Islet of Langerhans (tissue), 1 donor: Measurements from ENCODE around the gene UBE3B.

Source experiments
- FAIRE-seq: peaks from one replicate; lab custom pipeline; 2011; peaks lifted over from hg19 to GRCh38; lab: Jason Lieb, UNC

UBE3B gene

DNA sequence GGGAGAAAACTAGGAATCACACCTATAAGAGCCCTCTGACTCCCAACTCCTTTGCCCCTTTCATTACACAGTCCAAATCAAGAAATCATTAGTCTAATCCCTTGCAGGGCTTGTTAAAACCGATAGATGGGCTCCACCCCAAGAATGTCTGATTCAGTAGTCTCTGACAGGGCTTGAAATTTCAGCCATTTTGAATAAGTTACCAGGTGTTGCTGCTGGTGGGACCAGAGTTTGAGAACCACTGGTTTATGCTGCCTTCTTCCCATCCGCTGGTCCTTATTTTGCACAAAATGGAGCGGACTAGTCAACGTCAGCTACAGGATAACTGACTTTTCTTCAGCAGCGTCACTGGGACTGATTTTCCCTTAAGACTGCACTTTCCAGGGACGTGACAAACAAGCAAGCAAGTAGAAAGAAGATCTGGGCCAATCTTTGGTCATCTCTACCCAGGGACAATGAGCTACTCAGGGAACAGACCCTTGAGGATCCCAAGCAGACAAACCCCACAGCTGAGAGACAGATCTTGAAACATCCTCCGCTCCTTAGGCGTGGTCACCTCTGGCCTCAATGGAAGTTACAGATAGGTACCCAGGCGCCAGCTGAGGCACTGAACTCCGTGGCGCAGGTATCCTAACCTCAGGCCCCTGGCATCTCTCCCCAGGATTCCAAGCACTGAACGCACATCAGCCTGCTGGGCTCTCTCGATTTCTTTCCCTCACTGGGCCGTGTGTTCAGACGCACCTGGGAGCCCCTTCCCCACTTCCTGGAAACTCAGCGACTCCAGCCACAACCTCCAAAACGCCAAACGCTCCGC, 1.2 kb upstream of the UBE3B start:
- FAIRE-seq: no peak

DNA sequence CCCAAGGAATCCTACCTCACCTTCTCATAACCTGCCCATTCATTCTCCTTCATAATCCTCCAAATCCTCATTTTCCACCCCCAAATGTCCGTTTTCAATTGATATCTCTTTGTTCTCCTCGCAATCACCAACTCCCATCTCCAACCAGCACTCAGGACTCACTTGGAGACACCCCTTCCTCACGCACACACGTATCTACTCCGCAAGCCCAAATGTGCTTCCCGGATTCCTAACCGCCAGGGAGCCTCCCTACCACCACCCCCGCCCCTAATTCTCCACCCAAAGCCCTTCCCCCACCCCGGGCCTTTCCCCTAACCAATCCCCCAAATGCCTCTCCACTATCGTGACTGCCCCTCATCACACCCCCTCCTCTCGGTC, 638 bp upstream of the UBE3B start:
- no peak for FAIRE-seq

DNA sequence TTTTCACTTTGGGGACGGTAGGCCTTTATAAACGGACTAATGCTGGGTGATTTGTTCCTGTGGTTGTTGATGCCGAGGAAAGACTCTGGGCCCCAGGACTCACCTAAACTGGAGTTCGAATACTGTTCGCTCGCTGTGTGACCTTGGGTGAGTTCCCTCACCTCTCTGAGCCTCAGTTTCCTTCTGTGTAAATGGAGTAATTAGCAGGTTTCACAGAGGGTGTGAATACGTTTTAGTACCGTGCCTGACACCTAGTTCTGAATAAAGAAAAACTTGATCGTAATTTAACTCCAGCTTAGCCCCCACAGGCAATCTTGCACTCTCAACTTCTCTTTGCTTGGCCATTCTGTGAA, 505 bp downstream of the UBE3B start:
- FAIRE-seq: no peak

DNA sequence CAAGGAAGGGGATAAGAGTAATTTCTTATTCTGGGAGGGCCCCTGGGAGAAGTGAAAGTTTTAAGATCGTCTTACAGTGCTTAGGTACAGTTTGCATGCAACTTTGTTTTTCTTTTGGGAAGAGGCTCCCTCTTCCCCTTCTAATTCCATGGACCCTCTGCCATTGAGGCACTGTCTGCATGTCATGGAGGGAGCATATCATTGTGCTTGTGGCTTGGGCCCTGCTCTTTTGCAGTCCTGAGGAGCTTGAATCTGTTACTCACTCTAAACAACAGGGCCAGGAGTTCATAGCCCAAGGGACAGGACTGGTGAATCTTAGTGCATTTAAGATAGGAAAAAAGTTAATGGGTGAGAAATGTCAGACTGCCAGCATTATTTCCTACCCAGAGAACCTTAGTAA, 2.3 kb downstream of the UBE3B start:
- FAIRE-seq: no peak

GRCh38 chr12:109480356-109480755, 2.9 kb downstream of the UBE3B start:
- FAIRE-seq: no peak

DNA sequence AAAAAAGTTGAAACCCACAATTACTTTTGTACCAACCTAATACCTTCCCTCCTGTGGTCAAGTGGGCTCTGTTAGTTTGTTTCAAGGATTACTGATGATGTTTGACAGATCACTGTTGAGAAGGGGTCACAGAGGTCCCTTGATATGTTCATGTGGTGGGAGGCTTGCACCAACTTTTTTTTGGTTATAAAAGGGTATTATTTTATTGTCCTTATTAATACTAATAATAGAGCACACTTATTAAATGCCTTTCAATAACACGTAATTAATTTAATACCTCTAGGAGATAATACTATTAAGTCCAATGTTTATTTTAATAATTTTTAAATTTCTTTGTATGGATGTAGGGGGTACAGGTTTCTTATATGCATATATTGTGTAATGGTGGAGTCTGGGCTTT, 4.4 kb downstream of the UBE3B start:
- no peak for FAIRE-seq

DNA sequence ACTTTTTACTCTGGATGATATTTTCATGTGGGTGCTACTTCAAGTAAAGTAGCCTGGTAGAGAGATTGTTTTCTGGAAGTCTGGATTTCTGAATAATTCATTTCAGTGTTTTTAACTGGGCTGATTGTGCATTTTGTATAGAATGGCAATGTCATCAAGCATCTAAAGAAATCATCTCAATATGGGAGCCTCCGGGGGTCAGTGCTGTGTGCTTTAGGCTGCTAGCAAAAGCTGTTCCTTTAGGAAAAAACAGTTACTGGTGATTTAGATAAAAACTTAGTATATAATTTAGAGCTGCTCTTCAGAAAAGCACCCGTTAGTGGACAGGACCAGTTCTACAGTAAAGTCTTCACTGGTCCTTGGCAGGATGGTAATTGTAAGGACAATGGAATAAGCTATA, 5.1 kb downstream of the UBE3B start:
- FAIRE-seq: no peak

DNA sequence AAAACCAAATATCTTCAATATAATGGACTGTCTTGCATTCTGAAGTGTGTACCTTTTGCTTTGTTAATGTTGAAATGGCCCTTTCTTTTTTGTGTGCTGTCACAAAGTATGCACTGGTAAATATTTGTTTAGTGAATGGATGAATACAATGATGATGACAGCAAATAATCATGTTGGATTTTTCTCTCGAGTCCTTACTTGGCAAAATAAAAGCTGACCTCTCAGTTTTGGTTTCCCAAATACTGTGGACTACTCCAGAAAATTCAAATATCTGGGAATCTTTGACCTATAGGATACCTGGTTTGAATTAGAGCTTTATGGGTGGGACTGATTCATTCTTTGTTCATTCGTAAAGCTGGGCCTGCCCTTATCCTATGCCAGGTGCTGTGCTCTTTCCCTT, 5.5 kb downstream of the UBE3B start:
- FAIRE-seq: no peak

DNA sequence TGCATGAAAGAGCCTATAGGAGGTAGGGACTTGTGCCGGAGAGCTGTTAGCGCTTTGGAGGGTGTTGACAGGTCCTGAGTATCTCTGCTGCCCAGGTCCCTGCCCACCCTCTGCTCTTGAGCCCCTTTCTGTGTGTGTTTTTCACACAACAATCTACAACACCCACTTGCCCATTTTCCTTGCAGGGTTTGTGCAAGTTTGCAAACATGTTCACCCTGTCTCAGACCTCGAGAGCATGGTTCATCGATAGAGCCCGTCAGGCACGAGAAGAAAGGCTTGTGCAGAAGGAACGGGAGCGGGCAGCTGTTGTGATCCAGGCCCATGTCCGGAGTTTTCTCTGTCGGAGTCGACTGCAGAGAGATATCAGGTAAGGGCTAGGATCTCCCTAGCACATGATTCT, 5.9 kb downstream of the UBE3B start:
- no peak for FAIRE-seq

DNA sequence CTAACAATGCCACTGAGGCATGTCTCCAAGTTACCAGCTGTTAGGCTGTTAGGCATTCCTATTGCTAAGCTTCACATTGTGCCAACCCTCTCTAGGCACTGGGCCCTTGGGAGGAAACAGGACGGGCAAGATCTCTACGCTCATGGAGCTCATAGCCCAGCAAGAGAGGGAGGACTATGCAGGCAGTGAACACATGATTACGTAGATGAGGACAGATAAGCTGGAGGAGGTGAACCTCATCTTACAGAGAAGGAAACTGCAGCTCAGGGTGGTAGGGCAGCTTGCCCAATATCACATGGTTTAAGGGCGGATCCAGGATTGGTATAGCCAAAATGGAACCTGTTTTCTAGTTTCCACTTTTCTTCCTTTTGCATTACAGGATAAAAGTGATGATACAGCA, 7.8 kb downstream of the UBE3B start:
- FAIRE-seq: no peak

- FAIRE-seq: no peak
Measured at GRCh38 chr12:109487181-109488050, 10.0 kb downstream of the UBE3B start.

GRCh38 chr12:109488051-109488665, 10.7 kb downstream of the UBE3B start:
- FAIRE-seq: no peak

DNA sequence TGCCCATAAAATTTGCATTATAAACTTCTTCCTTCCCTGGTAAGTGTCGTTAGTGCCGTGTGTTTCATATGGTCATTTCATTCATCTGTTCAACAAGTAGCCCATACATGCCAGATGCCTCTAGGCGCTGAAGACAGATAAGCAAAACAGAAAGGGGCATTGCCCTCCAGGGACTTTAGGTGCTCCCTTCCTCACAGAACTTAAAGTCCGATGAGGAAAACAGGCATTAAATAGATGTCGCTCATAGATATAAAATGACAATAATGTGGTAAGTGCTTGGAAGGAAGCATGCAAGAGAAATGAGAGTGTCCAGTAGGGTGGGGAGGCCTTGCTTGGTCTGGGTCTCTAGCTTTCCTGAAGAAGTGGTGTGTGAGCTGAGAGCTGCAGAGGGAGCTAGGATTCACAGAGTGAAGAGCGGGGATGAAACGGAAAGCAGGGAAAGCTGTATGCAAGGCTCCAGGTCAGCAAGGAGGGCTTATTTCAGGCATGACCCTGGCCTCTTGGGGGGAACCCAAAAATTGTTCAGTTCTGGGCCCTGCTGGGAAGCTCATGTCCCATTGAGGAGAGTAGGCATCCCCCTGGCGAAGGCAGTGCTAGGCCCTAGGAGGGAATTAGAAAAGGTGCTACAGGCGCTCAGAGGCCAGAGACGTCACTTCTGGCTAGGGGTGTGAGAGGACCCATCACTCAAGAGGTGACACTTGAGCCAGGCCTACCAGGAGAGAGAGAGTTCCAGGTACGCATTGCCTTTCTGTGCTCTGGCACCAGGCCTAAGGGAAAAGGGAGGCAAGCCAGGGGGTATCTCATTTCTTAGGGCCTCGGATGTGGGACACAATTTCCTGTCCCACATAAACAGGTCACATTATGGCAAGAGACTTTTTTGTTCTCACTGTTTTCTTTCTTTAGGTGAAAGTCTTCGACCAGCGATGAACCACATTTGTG, 11.9 kb downstream of the UBE3B start:
- FAIRE-seq: no peak

DNA sequence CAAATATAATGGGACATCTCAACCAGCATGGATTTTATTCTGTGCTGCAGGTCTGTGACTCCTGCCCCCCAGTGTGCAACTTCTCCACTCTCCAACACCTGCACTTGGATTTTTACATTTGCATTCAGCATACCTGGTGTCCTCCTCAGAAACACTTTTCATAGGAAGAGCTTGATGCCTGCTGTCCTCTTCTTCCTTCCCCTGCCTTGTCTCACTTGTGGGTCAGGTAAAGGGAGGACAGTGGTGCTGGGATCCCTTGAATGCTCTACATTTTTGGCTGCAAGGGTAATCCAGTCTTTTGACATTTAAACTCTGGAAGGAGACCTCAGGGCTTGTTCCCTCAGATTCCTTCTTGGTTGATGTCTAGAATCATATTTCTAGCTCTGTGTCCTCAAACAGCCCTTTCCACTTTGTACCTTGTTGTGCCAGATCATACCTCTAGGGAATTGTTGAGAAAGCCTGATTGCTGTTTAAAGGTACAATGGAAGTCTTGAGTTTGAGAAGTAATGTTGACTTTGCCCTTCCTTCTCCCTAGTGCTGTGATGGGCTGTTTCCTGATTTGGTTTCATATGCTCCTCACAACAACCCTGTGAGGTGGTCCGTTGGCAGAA, 12.6 kb downstream of the UBE3B start:
- FAIRE-seq: no peak

DNA sequence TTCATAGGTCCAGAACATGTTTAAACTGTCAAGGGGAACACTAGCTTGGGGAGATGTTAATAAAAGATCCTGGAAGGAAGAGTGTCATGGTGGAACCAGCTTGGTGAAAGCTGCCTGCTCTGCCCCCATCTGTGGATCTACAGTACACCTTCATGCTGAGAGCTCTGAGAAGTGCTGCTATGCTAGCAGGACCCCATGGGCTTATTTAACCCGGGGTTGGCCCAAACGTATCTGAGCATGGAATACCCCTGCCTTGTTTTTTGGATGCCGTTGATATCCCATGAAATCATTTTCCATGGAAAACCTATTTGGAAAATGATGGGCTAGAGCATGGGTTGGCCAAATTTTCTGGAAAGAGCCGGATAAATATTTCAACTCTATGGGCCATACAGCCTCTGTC, 14.2 kb downstream of the UBE3B start:
- no peak for FAIRE-seq

DNA sequence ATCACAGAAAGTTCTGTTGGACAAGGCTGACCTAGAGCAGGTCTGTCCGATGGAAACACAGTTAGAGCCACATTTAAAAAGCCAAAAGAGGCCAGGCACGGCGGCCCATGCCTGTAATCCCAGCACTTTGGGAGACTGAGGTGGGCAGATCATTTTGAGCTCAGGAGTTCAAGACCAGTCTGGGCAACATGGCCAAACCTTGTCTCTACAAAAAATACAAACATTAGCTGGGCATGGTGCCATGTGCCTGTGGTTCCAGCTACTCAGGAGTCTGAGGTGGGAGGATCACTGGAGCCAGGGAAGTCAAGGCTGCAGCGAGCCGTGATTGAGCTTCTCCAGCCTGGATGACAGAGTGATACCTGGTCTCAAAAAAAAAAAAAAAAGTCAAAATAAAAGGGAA, 14.9 kb downstream of the UBE3B start:
- FAIRE-seq: no peak

DNA sequence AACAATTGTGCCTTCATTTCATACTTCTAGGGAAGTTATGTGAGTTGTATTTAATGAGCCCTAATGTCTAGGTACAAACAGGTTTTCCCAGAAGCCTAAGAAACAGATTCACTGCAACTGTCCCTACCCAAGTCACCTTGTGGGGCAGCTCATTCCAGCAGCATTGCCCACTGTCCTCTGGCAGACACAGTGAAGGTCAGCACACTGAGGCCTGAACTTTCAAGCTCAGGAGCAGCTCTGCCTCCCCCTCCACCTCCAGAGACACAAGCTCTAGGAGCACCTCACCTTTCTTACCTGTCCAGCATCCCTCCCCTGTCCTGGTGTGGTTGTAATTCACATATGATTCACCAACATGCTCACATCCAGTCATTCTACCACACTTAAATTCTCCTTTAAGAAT, 15.7 kb downstream of the UBE3B start:
- FAIRE-seq: no peak

- FAIRE-seq: no peak
Measured at GRCh38 chr12:109493938-109494337, 16.5 kb downstream of the UBE3B start.

GRCh38 chr12:109494348-109494881, 17.0 kb downstream of the UBE3B start:
- no peak for FAIRE-seq

DNA sequence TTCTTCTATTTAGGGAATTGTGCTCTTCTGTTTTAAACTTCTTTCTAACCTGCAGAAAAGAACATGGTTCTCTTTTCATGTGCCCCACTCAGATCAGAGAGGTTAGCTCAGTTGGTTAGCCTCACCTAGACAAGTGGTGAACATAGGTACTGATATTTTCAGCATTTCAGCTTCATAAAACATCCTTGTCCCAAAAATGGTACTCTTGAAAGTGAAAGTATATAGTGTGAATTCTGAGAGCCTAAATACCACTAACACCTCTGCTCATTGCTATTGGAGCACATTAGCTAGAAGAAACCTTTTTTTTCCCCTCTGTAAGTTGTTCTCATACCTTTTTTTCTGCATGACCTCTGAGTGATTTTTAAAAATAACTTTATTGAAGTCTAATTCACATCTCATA, 17.6 kb downstream of the UBE3B start:
- no peak for FAIRE-seq

DNA sequence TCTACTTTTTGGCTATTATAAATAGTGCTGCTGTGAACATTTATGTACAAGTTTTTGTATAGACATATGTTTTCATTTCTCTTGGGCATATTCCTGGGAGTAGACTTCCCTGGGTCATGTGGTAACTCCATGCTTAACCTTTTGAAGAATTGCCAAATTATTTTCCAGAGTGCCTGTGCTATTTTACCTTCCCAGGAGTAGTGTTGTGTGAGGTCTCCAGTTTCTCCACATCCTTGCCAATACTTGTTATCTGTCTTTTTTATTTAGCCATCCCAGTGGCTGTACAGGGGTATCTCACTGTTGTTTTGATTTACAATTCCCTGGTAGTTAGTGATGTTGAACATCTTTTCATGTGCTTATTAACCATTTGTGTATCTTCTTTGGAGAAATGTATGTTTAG, 18.9 kb downstream of the UBE3B start:
- FAIRE-seq: no peak

GRCh38 chr12:109497675-109498074, 20.2 kb downstream of the UBE3B start:
- no peak for FAIRE-seq
